IMR-90 (cell line): ENCODE measurements around the gene CADM2.
"Not testable (repeated sequence)": the region's sequence is repeated elsewhere in the genome, so short reads cannot be mapped to it uniquely, and the experiment has no call there.

Source experiments
- BHLHE40 ChIP-seq: fragments of 150-350 bp; IDR thresholded peaks from 2 replicates; pipeline ENCODE4 v1.6.1; 2016; ENCODE audit warnings: mild to moderate bottlenecking, low read depth, low read length
- CEBPB ChIP-seq: IDR thresholded peaks from 2 replicates; pipeline ENCODE4 v1.6.1; 2012; ENCODE audit warnings: low read depth, low read length, improper control_type of control experiment
- CHD1 ChIP-seq: IDR thresholded peaks from 2 replicates; pipeline ENCODE4 v1.6.1; 2012; ENCODE audit warnings: low read depth, low read length, improper control_type of control experiment
- FOS ChIP-seq: fragments of 150-350 bp; IDR thresholded peaks from 2 replicates; pipeline ENCODE4 v1.6.1; 2016; ENCODE audit warnings: low read depth, low read length
- MAFK ChIP-seq: IDR thresholded peaks from 2 replicates; pipeline ENCODE4 v1.6.1; 2012; ENCODE audit warnings: low read depth, low read length, improper control_type of control experiment
- MAZ ChIP-seq: IDR thresholded peaks from 2 replicates; pipeline ENCODE4 v1.6.1; 2012; ENCODE audit warnings: low read depth, mild to moderate bottlenecking, low read length, improper control_type of control experiment, moderate library complexity, borderline replicate concordance
- MXI1 ChIP-seq: IDR thresholded peaks from 2 replicates; pipeline ENCODE4 v1.6.1; 2012; ENCODE audit warnings: low read depth, mild to moderate bottlenecking, low read length, moderate library complexity, borderline replicate concordance
- POLR2A ChIP-seq: IDR thresholded peaks from 2 replicates; pipeline ENCODE4 v1.6.1; 2012; ENCODE audit warnings: mild to moderate bottlenecking, low read depth, low read length
- RAD21 ChIP-seq: IDR thresholded peaks from 2 replicates; pipeline ENCODE4 v1.6.1; 2012; ENCODE audit warnings: low read length, improper control_type of control experiment
- RCOR1 ChIP-seq: IDR thresholded peaks from 2 replicates; pipeline ENCODE4 v1.6.1; 2012; ENCODE audit warnings: mild to moderate bottlenecking, low read length, improper control_type of control experiment; ENCODE audit not compliant: insufficient replicate concordance
- SMC3 ChIP-seq: fragments of 150-350 bp; IDR thresholded peaks from 2 replicates; pipeline ENCODE4 v1.6.1; 2016; ENCODE audit warnings: low read depth, mild to moderate bottlenecking, antibody characterized with exemption, low read length, moderate library complexity
- TF ChIP-seq, protein P1 (sequence below): conservative IDR thresholded peaks from 2 replicates; pipeline ENCODE4 v1.5.1; 2012; ENCODE audit warnings: mild to moderate bottlenecking, low read depth, low read length, improper control_type of control experiment
- TF ChIP-seq, protein P2 (sequence below): fragments of 150-350 bp; IDR thresholded peaks from 2 replicates; pipeline ENCODE4 v1.6.1; 2017; ENCODE audit warnings: mild to moderate bottlenecking, antibody characterized with exemption, low read length, low read depth

DNA sequence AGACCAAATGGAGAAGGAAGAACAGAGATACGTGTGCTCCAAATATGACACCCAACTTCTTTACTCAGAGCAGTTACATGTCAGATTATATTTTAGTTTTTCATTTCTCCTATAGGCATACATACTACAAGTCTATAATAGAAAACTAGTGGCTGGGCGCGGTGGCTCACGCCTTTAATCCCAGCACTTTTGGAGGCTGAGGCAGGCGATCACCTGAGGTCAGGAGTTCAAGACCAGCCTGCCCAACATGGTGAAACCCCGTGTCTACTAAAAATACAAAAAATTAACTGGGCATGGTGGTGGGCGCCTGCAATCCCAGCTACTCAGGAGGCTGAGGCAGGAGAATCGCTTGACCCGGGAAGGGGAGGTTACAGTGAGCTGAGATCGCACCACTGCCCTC, 1030.8 kb downstream of the CADM2 start:
- TF ChIP-seq, protein P1, sequence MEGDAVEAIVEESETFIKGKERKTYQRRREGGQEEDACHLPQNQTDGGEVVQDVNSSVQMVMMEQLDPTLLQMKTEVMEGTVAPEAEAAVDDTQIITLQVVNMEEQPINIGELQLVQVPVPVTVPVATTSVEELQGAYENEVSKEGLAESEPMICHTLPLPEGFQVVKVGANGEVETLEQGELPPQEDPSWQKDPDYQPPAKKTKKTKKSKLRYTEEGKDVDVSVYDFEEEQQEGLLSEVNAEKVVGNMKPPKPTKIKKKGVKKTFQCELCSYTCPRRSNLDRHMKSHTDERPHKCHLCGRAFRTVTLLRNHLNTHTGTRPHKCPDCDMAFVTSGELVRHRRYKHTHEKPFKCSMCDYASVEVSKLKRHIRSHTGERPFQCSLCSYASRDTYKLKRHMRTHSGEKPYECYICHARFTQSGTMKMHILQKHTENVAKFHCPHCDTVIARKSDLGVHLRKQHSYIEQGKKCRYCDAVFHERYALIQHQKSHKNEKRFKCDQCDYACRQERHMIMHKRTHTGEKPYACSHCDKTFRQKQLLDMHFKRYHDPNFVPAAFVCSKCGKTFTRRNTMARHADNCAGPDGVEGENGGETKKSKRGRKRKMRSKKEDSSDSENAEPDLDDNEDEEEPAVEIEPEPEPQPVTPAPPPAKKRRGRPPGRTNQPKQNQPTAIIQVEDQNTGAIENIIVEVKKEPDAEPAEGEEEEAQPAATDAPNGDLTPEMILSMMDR = not testable (repeated sequence)
- TF ChIP-seq, protein P2, sequence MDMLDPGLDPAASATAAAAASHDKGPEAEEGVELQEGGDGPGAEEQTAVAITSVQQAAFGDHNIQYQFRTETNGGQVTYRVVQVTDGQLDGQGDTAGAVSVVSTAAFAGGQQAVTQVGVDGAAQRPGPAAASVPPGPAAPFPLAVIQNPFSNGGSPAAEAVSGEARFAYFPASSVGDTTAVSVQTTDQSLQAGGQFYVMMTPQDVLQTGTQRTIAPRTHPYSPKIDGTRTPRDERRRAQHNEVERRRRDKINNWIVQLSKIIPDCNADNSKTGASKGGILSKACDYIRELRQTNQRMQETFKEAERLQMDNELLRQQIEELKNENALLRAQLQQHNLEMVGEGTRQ = not testable (repeated sequence)
- TF ChIP-seq SMC3, MAFK, MAZ, POLR2A, BHLHE40, CEBPB, RAD21, CHD1, FOS, RCOR1, MXI1: not testable (repeated sequence)
